A673 (cell line): ENCODE results near the gene CYP2F1.
"Not testable (repeated sequence)": the region's sequence is repeated elsewhere in the genome, so short reads cannot be mapped to it uniquely, and the experiment has no call there.

Source experiments
- CTCF ChIP-seq: fragments of 300-800, 200-600 bp; sonication (generic); conservative IDR thresholded peaks from 2 replicates; pipeline ENCODE4 v1.5.1; 2017; ENCODE audit warnings: low read depth, mild to moderate bottlenecking, antibody characterized with exemption, low read length, moderate library complexity, mixed read lengths
- EZH2 ChIP-seq: fragments of 200-600 bp; sonication (generic); IDR thresholded peaks from 2 replicates; pipeline ENCODE4 v1.6.1; 2017; ENCODE audit warnings: borderline replicate concordance, low read depth, mild to moderate bottlenecking, mixed read lengths, antibody characterized with exemption, low read length; ENCODE audit not compliant: poor library complexity, severe bottlenecking

- TF ChIP-seq CTCF, EZH2: not testable (repeated sequence)
Measured at GRCh38 chr19:41127801-41128300, 13.6 kb downstream of the CYP2F1 start.
